Effector memory CD8-positive, alpha-beta T cell (primary cell): ENCODE data around the gene CCDC88C.
A peak's percentile ranks its signal among the peaks of the same experiment; 100 is the strongest.

Experiments used
- ATAC-seq: fragments of 150-1000 bp; cut with Tn5 transposase; replicated peaks from 2 replicates; pipeline ENCODE4 v1.10.0; 2021; ENCODE audit warnings: mild to moderate bottlenecking, moderate library complexity
- DNase-seq, 3 experiments: peaks; one replicate each; pipeline ENCODE4 v3.0.0; 2021
- H3K27ac Mint-ChIP-seq, 2 donors: one replicate each; pipeline ENCODE4 v1.8.0; 2022; ENCODE audit warnings: mild to moderate bottlenecking in 2 of 2, mixed read lengths in 2 of 2, moderate library complexity in 2 of 2
- H3K27me3 Mint-ChIP-seq, 2 donors: one replicate each; pipeline ENCODE4 v1.8.0; 2022; ENCODE audit warnings: mixed read lengths in 2 of 2
- H3K36me3 Mint-ChIP-seq: one replicate; pipeline ENCODE4 v1.8.0; 2022; ENCODE audit warnings: mild to moderate bottlenecking, moderate library complexity, mixed read lengths; ENCODE audit not compliant: insufficient read depth
- H3K4me1 Mint-ChIP-seq, 2 donors: one replicate each; pipeline ENCODE4 v1.8.0; 2022; ENCODE audit warnings: low read depth in 2 of 2, mixed read lengths in 2 of 2
- H3K4me3 Mint-ChIP-seq, 2 donors: one replicate each; pipeline ENCODE4 v1.8.0; 2022; ENCODE audit warnings: mild to moderate bottlenecking in 2 of 2, mixed read lengths in 2 of 2, moderate library complexity in 2 of 2
- H3K9me3 Mint-ChIP-seq, 2 donors: one replicate each; pipeline ENCODE4 v1.8.0; 2022; ENCODE audit warnings: mixed read lengths in 2 of 2

The CCDC88C gene

DNA sequence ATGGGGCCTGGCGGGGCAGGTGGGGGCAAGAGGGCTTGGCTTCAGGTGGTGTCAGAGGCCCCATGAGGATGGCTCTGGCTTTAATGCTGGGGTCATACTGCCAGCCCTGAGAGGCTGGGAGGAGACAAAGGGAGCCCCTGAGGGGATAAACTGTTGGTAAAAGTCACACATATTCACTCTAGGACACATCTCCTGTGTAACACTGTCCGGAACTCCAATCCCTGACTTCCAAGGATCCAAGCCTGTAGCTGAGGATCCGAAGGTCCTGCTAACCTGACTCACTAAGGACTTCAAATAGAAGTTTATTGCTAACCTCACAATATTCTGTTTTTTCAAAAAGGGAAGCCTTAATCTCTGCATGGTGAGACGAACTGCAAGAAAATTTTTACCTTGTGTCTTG is 134.0 kb downstream of the CCDC88C start:
- no peaks in the 10 kb centered on the region for H3K27me3 Mint-ChIP-seq
- peaks cover 100% of the 10 kb centered on the region for H3K36me3 Mint-ChIP-seq
- peak overlapping the region; percentile 80 to 81 for H3K27ac Mint-ChIP-seq
- no peak for DNase-seq
- no peaks in the 10 kb centered on the region for H3K9me3 Mint-ChIP-seq
- peaks cover 12 to 19% of the 10 kb centered on the region in 2 donors for H3K4me1 Mint-ChIP-seq
- ATAC-seq: no peak
- no peak overlapping the region for H3K4me3 Mint-ChIP-seq

GRCh38 chr14:91282954-91283645 is 134.5 kb downstream of the CCDC88C start:
- Mint-ChIP-seq H3K36me3 (peaks cover 100% of the 10 kb centered on the region), H3K9me3 (no peaks in the 10 kb centered on the region), H3K27me3 (no peaks in the 10 kb centered on the region), H3K4me3 (no peak overlapping the region), H3K4me1 (peaks cover 12 to 19% of the 10 kb centered on the region in 2 donors), H3K27ac (peak overlapping the region; percentile 80 to 81)
- DNase-seq (no peak), ATAC-seq (no peak)

GRCh38 chr14:91281346-91281745 is 136.3 kb downstream of the CCDC88C start:
- H3K4me3 Mint-ChIP-seq: no peak overlapping the region
- H3K9me3 Mint-ChIP-seq: no peaks in the 10 kb centered on the region
- DNase-seq (no peak), ATAC-seq (no peak)
- peak overlapping the region; percentile 52 to 81 for H3K27ac Mint-ChIP-seq
- H3K27me3 Mint-ChIP-seq: no peaks in the 10 kb centered on the region
- peaks cover 100% of the 10 kb centered on the region for H3K36me3 Mint-ChIP-seq
- H3K4me1 Mint-ChIP-seq: peaks cover 7 to 13% of the 10 kb centered on the region in 2 donors

DNA sequence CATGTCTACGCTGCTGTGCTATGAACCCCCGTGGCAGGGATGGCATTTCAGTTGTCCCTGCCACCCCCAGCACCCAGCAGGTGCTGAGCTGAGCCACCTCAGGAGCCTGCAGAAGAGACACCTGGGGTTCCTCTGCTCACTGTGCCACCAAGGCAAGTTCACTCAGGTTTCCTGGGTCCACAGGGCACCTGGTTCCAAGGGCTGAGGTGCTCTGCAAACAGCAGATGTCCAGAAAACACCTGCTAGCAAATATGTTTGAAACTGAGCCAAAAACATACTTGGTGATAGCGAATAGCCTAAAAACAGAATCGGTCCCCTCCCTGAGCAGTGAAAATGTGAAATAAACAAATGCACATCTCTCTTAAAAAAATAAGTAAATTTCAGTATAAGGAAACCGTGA is 137.5 kb downstream of the CCDC88C start:
- H3K9me3 Mint-ChIP-seq: no peaks in the 10 kb centered on the region
- H3K27me3 Mint-ChIP-seq: no peaks in the 10 kb centered on the region
- no peak overlapping the region for H3K27ac Mint-ChIP-seq
- H3K36me3 Mint-ChIP-seq: peaks cover 100% of the 10 kb centered on the region
- H3K4me1 Mint-ChIP-seq: peaks cover 1 to 4% of the 10 kb centered on the region in 2 donors
- ATAC-seq: no peak
- DNase-seq: no peak
- no peak overlapping the region for H3K4me3 Mint-ChIP-seq

DNA sequence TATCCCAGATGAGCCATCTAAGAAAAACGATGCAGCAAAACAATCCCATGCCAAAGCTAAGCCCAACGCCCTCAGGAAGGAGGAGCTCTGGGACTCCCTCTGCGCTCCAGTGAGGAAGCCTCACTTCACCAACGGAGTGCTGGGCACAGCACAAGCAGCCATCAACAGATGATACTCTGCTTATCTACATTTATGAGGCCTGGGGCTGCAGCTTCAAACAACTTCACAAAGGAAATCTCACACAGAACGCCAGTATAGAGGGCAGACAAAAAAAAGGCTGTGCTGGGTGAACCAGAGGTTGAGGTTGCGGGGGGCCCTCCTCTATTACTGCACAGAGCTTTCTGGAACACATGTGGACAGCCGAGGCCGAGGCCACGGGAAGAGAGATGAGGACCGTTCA is 138.3 kb downstream of the CCDC88C start:
- Mint-ChIP-seq H3K36me3 (peaks cover 100% of the 10 kb centered on the region), H3K4me3 (no peak overlapping the region), H3K27me3 (no peaks in the 10 kb centered on the region), H3K27ac (peak overlapping the region in 1 of 2 donors; percentile 23), H3K4me1 (peaks cover 1 to 4% of the 10 kb centered on the region in 2 donors), H3K9me3 (no peaks in the 10 kb centered on the region)
- ATAC-seq (no peak), DNase-seq (no peak)

DNA sequence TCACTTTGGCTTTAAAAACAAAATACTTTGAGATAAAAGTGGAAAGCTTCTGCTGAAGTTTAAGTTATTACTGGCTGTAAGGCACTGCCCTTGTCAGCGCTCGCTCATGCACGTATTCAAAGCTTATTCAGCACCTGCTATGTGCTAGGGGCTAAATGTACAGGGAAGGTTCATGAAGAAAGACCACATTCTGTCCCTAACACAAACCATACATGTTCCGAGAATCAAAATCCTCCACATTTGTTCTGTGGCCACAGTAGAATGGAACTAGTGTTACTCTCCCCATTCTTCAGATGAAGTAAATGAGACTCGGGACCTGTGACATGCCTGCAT is 139.3 kb downstream of the CCDC88C start:
- H3K27ac Mint-ChIP-seq: no peak overlapping the region
- H3K36me3 Mint-ChIP-seq: peaks cover 100% of the 10 kb centered on the region
- no peaks in the 10 kb centered on the region for H3K9me3 Mint-ChIP-seq
- H3K4me1 Mint-ChIP-seq: peaks cover 1 to 4% of the 10 kb centered on the region in 2 donors
- H3K27me3 Mint-ChIP-seq: no peaks in the 10 kb centered on the region
- ATAC-seq: no peak
- DNase-seq: no peak
- H3K4me3 Mint-ChIP-seq: no peak overlapping the region

DNA sequence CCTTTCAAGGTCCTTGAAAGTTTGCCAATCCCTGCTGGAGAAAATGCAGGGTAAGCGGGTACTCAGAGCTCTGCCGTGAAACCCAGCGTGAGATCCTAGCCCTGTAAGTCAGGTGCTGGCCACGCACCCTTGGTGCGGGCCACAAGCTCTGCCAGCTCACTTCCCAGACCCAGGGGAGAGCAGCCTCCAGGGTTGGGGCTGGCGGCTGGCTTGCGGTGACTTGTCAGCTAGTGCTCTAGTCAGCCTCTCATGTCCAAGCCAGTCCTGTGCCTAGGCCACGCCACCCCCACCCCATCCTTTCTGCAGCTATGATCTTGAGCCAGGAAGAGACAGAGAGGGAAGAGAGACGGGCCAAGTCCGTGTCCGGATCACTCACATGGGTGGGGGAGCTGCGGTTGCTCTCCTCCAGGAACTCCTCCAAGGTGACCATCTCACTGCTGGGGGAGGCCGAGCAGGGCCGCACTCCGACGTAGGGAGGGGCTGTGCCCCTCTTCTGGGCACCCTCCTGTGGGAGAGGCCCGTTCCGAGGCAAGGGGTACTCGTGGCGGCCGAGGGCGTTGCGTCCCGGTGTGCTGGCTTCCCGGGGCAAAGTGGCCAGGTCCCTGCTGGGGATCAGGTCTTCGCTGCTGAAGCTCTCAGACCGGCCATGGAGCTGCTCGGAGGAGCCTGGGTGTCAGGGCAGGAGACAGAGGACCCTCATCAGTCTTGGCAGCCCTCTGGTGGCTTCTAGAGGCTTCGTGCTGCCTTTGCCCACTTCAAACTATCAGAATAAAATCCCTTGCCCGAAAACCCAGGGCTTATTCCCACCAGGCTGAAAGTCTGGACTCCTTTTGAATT is 139.9 kb downstream of the CCDC88C start:
- Mint-ChIP-seq H3K4me1 (peaks cover 1 to 4% of the 10 kb centered on the region in 2 donors), H3K36me3 (peaks cover 100% of the 10 kb centered on the region), H3K27ac (peak overlapping the region in 1 of 2 donors; percentile 17), H3K4me3 (no peak overlapping the region), H3K9me3 (no peaks in the 10 kb centered on the region), H3K27me3 (no peaks in the 10 kb centered on the region)
- DNase-seq: no peak
- no peak for ATAC-seq

DNA sequence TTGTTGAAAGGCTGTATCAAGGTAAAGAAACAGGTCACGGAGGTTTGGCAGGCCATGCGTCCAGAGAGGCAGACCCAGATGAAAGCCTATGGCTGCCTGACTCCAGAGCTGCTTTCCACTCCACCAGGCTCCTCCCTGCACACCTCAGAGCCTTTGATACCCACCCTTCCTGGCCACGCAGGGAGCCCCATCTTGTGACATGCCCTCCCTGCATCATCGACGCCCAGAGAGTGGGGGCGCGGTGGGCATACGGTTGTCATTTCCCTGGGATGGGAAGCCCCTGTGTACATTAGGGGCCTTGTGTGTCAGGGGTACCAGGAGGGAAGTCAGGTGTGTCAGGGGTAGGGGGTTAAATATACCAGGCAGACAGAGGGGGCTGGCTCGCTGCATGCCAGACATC is 142.8 kb downstream of the CCDC88C start:
- peaks cover 99% of the 10 kb centered on the region for H3K36me3 Mint-ChIP-seq
- no peaks in the 10 kb centered on the region for H3K27me3 Mint-ChIP-seq
- ATAC-seq: no peak
- H3K4me1 Mint-ChIP-seq: peaks cover 1 to 4% of the 10 kb centered on the region in 2 donors
- no peak for DNase-seq
- no peaks in the 10 kb centered on the region for H3K9me3 Mint-ChIP-seq
- H3K27ac Mint-ChIP-seq: peak overlapping the region; percentile 46 to 67
- H3K4me3 Mint-ChIP-seq: no peak overlapping the region

DNA sequence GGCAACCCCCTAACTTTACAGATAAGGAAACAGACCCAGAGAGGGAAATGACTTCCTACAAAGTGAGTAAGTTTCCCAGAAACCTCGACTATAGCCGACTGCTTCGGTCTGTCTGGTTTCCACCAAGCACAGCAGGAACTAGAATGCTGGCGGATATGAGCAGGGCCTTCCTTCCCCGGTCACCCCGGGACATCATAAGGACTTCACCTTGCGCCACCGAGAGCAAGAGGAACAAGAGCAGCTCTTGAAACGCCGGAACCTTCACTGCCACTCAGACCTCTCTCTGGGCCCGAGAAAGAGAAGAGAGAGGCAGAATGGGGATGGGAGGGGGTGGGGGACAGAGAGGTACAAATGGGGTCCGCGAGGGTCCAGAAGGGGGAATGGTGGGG is 143.7 kb downstream of the CCDC88C start:
- ATAC-seq (no peak), DNase-seq (no peak)
- H3K4me1 Mint-ChIP-seq: peaks cover 8 to 13% of the 10 kb centered on the region in 2 donors
- peaks cover 99% of the 10 kb centered on the region for H3K36me3 Mint-ChIP-seq
- no peaks in the 10 kb centered on the region for H3K27me3 Mint-ChIP-seq
- H3K27ac Mint-ChIP-seq: peak overlapping the region in 1 of 2 donors; percentile 46
- H3K4me3 Mint-ChIP-seq: no peak overlapping the region
- no peaks in the 10 kb centered on the region for H3K9me3 Mint-ChIP-seq

DNA sequence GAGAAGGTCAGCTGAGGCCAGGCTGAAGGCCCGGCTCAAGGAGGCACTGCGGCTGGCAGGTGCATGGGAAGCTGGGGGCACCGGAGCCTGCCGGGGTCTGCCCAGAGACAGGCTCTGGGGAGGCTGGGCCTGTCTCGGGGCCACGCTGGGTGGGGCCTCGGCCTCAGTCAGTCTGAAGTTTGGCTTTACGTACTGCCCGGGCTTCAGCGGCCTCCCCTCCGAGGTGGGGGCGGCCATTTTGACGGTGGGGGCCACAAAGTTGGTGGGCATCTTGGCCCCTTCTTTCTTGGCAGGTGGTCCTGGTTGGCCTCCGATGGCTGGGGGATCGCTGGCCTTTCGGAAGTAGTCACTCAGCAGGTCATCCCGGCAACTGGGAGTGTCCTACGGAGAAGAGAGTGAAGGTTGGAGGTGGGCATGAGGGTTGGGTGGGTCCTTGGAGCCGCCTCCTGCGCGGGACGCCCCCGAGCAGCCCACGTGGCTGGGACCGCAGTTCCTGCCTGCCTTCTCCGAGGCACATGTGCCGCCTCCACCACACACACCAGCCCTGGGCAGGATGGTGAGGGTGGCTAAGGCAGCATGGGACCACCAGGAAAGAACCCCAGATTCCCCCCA is 144.2 kb downstream of the CCDC88C start:
- DNase-seq (no peak), ATAC-seq (no peak)
- Mint-ChIP-seq H3K9me3 (no peaks in the 10 kb centered on the region), H3K27me3 (no peaks in the 10 kb centered on the region), H3K4me1 (peaks cover 8 to 13% of the 10 kb centered on the region in 2 donors), H3K4me3 (no peak overlapping the region), H3K36me3 (peaks cover 96% of the 10 kb centered on the region), H3K27ac (peak overlapping the region in 1 of 2 donors; percentile 85)

- H3K36me3 Mint-ChIP-seq: peaks cover 96% of the 10 kb centered on the region
Observed at GRCh38 chr14:91272341-91273272, 145.0 kb downstream of the CCDC88C start.

GRCh38 chr14:91271639-91272038 is 146.0 kb downstream of the CCDC88C start:
- peaks cover 94% of the 10 kb centered on the region for H3K36me3 Mint-ChIP-seq
- ATAC-seq (no peak), DNase-seq (no peak)
- H3K9me3 Mint-ChIP-seq: no peaks in the 10 kb centered on the region
- H3K27ac Mint-ChIP-seq: peak overlapping the region; percentile 38 to 85
- H3K27me3 Mint-ChIP-seq: no peaks in the 10 kb centered on the region
- peaks cover 19 to 20% of the 10 kb centered on the region in 2 donors for H3K4me1 Mint-ChIP-seq
- H3K4me3 Mint-ChIP-seq: no peak overlapping the region

More at GRCh38 chr14:91272341-91273272, 145.0 kb downstream of the CCDC88C start:
- Mint-ChIP-seq H3K9me3 (no peaks in the 10 kb centered on the region), H3K27me3 (no peaks in the 10 kb centered on the region), H3K27ac (peak overlapping the region; percentile 38 to 85), H3K4me1 (peaks cover 16 to 17% of the 10 kb centered on the region in 2 donors), H3K4me3 (no peak overlapping the region)
- ATAC-seq (no peak), DNase-seq (no peak)

GRCh38 chr14:91270619-91271018 is 147.0 kb downstream of the CCDC88C start:
- Mint-ChIP-seq H3K9me3 (no peaks in the 10 kb centered on the region), H3K4me3 (peak overlapping the region in 1 of 2 donors; percentile 24), H3K4me1 (peaks cover 22 to 26% of the 10 kb centered on the region in 2 donors), H3K27me3 (no peaks in the 10 kb centered on the region), H3K36me3 (peaks cover 93% of the 10 kb centered on the region), H3K27ac (peak overlapping the region; percentile 73 to 85)
- DNase-seq (no peak), ATAC-seq (no peak)
